Adrenal gland (tissue), 12 donors: ENCODE data around the gene PRSS56. TPM values are rescaled to one million over a fixed set of nuclear protein-coding genes. Genes with fewer than 3 reads are reported as not detected.

ENCODE experiments used
- DNase-seq, 7 donors: peaks; one replicate each; pipeline ENCODE4 v3.0.0-alpha.2; 2019 to 2020
- H3K27ac ChIP-seq, 5 donors: fragments of 200-600 bp; sonication (generic) in 4 of 5; 1 replicate in 3 of 5; 2 replicates in 2 of 5; pipeline versions ENCODE4 v1.5.1 to v1.8.0; 2016 to 2020; ENCODE audit warnings: mild to moderate bottlenecking in 1 of 5
- H3K27me3 ChIP-seq: fragments of 200-600 bp; 2 replicates; pipeline ENCODE4 v1.8.0; 2021
- H3K36me3 ChIP-seq, 2 donors: fragments of 200-600 bp; replicated peaks in 1 of 2; 1 replicate in 1 of 2; 2 replicates in 1 of 2; pipeline versions ENCODE4 v1.5.1 to v1.8.0; 2018 to 2022
- H3K4me1 ChIP-seq, 2 donors: fragments of 200-600 bp; replicated peaks in 1 of 2; 1 replicate in 1 of 2; 2 replicates in 1 of 2; pipeline versions ENCODE4 v1.5.1 to v1.8.0; 2018 to 2021
- H3K4me3 ChIP-seq, 4 donors: fragments of 200-600 bp; sonication (generic) in 3 of 4; one replicate each; pipeline ENCODE4 v1.5.1; 2016 to 2018
- H3K9me3 ChIP-seq, 3 donors: fragments of 200-600 bp; sonication (generic) in 1 of 3; replicated peaks in 1 of 3; 1 replicate in 2 of 3; 2 replicates in 1 of 3; pipeline versions ENCODE4 v1.5.1 to v1.8.0; 2016 to 2021
- POLR2A ChIP-seq, 2 donors: fragments of 450-650 bp; IDR thresholded peaks; one replicate each; pipeline ENCODE4 v1.6.1; 2017; ENCODE audit warnings: antibody characterized with exemption in 2 of 2, mild to moderate bottlenecking in 2 of 2, moderate library complexity in 1 of 2
- WGBS, 4 donors: extraction: QIAGEN DNeasy Blood & Tissue Kit in 2 of 4; methylation state at CpG; one replicate each; pipeline versions ENCODE4 v1.1.5 to v1.1.7; 2013 to 2017; 5-methylcytosine and 5-hydroxymethylcytosine counted together
- intact Hi-C, 2 donors: fragments of 100-400 bp; cut with DNase I; formaldehyde crosslinking; loops; one replicate each; pipeline versions ENCODE4 v1.14.1 to v1.15.0; 2022 to 2023
- polyA plus RNA-seq, 3 donors: library from polyadenylated mRNA; stranded (reverse); fragments of 200-250 nt in 2 of 3; fragments of 350-450 nt in 1 of 3; fragmentation: Illumina TruSeq in 1 of 3; extraction: RNeasy Lipid Tissue Mini Kit (QIAGEN cat#74804) in 1 of 3; gene quantifications; one replicate each; pipeline ENCODE4 v1.2.3, GENCODE V29; 2013 to 2014
- total RNA-seq, 9 donors: library from RNA; depleted of rRNA in 4 of 9; stranded (reverse); fragments of >200 nt in 4 of 9; fragments of 120-200 nt in 1 of 9; fragmentation: NEBNext Ultra II Directional in 1 of 9; extraction: Animal tissue kit (Norgen Biotek cat#: 25700) in 1 of 9; gene quantifications; one replicate each; pipeline versions ENCODE4 v1.1.0 to v1.2.4, GENCODE V29; 2013 to 2023
- TF ChIP-seq, protein P1 (sequence below), 6 experiments: fragments of 450-650 bp in 4 of 6; fragments of 200-600 bp in 2 of 6; sonication (generic) in 1 of 6; IDR thresholded peaks; 1 replicate in 5 of 6; 2 replicates in 1 of 6; pipeline versions ENCODE4 v1.5.1 to v1.8.0; 2016 to 2021; ENCODE audit warnings: antibody characterized with exemption in 6 of 6, mild to moderate bottlenecking in 2 of 6, moderate library complexity in 1 of 6
- donor health status: healthy with polysubstance abuse.
- donor health status: Bipolar disorder and iron deficiency.
- donor health status: DM: yes; HTN: yes; CAD: no.
- donor health status: DM: no; HTN: no; CAD: no.
- donor health status: DM: no; HTN: no; CAD: no.
- donor health status: DM: yes; HTN: yes; CAD: no.

Gene PRSS56
- total and polyA plus RNA-seq, 12 donors, result 0.06 to 0.28 (median 0.07) TPM; not detected in 9

DNA sequence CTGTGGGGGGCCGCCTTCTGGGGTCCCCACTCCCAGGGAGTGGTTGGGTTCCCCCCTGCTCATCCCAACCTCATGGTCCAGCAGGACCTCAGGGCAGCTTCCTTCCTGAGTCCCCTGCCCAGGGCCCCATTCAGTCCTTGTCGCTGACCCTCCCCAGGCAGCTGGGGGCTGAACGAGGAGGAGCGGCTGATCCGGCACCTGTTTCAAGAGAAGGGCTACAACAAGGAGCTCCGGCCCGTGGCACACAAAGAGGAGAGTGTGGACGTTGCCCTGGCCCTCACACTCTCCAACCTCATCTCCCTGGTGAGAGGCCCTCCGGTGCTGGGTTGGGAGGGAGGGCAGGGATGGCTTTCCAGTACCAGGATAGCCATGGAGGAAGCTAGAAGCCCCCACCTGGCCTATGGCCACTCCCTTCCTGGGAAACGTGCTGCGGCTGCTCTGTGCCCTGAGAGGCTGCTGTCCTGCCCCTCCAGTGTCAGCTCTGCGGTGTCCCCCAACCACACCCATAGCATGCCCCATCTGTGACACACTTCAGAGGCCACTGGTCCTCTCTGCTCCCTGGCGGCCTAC is 6.3 kb downstream of the PRSS56 start:
- H3K36me3 ChIP-seq, result no peaks in the 10 kb centered on the region
- peaks cover 7 to 23% of the 10 kb centered on the region in 2 donors for H3K4me1 ChIP-seq
- TF ChIP-seq, protein P1, sequence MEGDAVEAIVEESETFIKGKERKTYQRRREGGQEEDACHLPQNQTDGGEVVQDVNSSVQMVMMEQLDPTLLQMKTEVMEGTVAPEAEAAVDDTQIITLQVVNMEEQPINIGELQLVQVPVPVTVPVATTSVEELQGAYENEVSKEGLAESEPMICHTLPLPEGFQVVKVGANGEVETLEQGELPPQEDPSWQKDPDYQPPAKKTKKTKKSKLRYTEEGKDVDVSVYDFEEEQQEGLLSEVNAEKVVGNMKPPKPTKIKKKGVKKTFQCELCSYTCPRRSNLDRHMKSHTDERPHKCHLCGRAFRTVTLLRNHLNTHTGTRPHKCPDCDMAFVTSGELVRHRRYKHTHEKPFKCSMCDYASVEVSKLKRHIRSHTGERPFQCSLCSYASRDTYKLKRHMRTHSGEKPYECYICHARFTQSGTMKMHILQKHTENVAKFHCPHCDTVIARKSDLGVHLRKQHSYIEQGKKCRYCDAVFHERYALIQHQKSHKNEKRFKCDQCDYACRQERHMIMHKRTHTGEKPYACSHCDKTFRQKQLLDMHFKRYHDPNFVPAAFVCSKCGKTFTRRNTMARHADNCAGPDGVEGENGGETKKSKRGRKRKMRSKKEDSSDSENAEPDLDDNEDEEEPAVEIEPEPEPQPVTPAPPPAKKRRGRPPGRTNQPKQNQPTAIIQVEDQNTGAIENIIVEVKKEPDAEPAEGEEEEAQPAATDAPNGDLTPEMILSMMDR (IDR thresholded peaks at IDR 0.05), result no peak
- TF ChIP-seq POLR2A (IDR thresholded peaks at IDR 0.05), result no peak
- no peak for DNase-seq
- no peaks in the 10 kb centered on the region for H3K9me3 ChIP-seq
- H3K4me3 ChIP-seq, result no peak overlapping the region
- H3K27me3 ChIP-seq, result peaks cover 34% of the 10 kb centered on the region
- no peak overlapping the region for H3K27ac ChIP-seq
- 75 to 83% (median 81%) methylated on average over 8 to 13 of the region's 13 CpGs; no CpG with 5 or more reads in 1 of the 4 donors for WGBS, 4 donors
- intact Hi-C loops, result loop anchor here in 1 of 2 donors (10.0 kb wide), 1 partner anchor 622 kb away; no protein-coding TSS in a partner anchor

DNA sequence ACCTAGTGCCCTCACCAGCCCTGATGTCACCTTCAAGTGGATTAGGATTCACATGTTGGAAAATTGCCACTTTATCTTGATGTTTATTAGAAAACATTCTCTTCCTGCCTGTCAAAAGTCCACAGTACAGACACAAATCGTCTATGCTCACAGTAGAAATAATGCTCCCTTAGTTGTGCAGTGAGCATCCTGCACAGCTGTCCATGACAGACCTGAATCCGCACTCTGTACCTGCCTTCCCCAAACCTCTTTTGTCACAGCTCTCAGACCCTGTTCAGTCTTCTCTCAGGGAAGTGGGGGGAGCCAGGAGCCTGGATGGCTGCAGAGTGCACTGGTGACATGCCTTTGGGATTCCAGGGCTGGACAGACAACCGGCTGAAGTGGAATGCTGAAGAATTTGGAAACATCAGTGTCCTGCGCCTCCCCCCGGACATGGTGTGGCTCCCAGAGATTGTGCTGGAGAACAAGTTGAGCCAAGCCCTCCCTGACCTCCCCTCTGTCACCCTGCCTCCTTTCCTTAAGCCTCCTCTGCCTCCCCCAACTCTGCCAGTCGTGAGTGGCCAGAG is 7.8 kb downstream of the PRSS56 start:
- TF ChIP-seq, protein P1 (IDR thresholded peaks at IDR 0.05), result no peak
- no peak for TF ChIP-seq POLR2A (IDR thresholded peaks at IDR 0.05)
- no peaks in the 10 kb centered on the region for H3K36me3 ChIP-seq
- no peak overlapping the region for H3K4me3 ChIP-seq
- H3K27me3 ChIP-seq, result peaks cover 18% of the 10 kb centered on the region
- DNase-seq, result no peak
- H3K9me3 ChIP-seq, result no peaks in the 10 kb centered on the region
- intact Hi-C loops, result loop anchor here in 1 of 2 donors (10.0 kb wide), 1 partner anchor 623 kb away; no protein-coding TSS in a partner anchor
- 69 to 84% (median 79%) methylated on average over 6 of the region's 6 CpGs for WGBS, 4 donors
- no peak overlapping the region for H3K27ac ChIP-seq
- H3K4me1 ChIP-seq, result peaks cover 7 to 16% of the 10 kb centered on the region in 2 donors

DNA sequence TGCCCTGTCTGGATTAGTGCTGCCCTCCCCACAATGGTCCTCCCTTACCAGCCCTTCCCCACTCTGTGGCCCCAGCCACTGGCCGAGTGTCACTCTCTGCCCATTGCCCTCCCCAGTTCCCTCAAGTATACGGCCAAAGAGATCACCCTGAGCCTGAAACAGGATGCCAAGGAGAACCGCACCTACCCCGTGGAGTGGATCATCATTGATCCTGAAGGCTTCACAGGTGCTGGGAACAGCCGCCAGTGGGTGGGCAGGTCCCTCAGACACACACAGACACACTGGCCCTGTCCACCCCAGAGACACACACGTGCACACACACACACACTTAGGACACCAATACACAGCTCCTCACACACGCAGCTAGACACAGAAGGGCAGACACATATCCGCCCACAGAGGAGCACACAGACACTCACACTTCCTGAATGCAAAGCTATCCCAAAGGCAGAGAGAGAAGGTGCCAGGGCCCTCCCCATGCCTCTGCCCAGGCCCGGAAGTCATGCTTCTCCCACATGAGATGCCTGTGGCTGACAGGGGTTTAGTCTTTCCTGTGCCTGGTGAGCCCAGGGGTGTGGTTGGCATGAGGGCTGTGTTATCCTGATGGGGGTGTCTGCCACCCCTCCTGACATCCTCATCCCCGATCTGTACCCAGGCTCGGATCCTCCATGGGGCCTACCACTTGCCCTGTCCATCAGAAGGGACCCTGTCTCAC is 8.7 kb downstream of the PRSS56 start:
- WGBS, 4 donors, result 75 to 94% (median 80%) methylated on average over 3 to 11 of the region's 11 CpGs
- peaks cover 7 to 10% of the 10 kb centered on the region in 2 donors for H3K4me1 ChIP-seq
- no peaks in the 10 kb centered on the region for H3K9me3 ChIP-seq
- no peak for DNase-seq
- peaks cover 9% of the 10 kb centered on the region for H3K27me3 ChIP-seq
- no peak overlapping the region for H3K27ac ChIP-seq
- intact Hi-C loops, result loop anchor here in 1 of 2 donors (10.0 kb wide), 1 partner anchor 624 kb away; no protein-coding TSS in a partner anchor
- no peaks in the 10 kb centered on the region for H3K36me3 ChIP-seq
- no peak overlapping the region for H3K4me3 ChIP-seq
- TF ChIP-seq POLR2A (IDR thresholded peaks at IDR 0.05), result no peak
- TF ChIP-seq, protein P1 (IDR thresholded peaks at IDR 0.05), result no peak

DNA sequence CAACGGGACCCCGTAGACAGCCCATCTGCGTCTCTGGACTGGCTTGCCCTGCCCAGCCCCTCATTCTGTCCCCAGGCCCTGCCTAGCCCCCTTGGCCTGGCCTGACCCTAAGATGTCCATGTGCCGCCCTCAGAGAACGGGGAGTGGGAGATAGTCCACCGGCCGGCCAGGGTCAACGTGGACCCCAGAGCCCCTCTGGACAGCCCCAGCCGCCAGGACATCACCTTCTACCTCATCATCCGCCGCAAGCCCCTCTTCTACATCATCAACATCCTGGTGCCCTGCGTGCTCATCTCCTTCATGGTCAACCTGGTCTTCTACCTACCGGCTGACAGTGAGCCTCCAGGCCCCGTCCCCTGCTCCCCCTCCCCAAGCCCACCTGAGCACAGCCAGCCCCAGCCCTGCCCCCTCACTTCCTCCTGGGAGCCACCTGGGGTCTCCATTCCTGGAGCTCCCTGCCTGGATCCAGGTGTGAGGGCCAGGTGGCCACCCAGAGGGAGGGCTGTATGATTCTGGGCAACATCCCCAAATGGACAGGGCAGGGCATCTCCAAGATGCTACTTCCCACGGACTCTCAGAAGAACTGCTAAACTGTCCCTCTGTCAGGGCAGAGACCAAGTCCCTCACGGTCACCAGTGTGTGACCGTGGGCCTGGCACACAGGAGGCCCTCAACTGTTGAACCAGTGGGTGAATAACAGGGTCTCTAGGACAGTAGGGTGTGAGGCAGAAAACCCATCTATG is 9.8 kb downstream of the PRSS56 start:
- no peak overlapping the region for H3K27ac ChIP-seq
- TF ChIP-seq, protein P1 (IDR thresholded peaks at IDR 0.05), result no peak
- TF ChIP-seq POLR2A (IDR thresholded peaks at IDR 0.05), result no peak
- H3K36me3 ChIP-seq, result no peaks in the 10 kb centered on the region
- intact Hi-C loops, result loop anchor here in 1 of 2 donors (10.0 kb wide), 1 partner anchor 625 kb away; no protein-coding TSS in a partner anchor
- no peaks in the 10 kb centered on the region for H3K9me3 ChIP-seq
- 85 to 95% (median 89%) methylated on average over 12 to 17 of the region's 17 CpGs for WGBS, 4 donors
- H3K4me1 ChIP-seq, result peaks cover 6 to 7% of the 10 kb centered on the region in 2 donors
- no peak overlapping the region for H3K4me3 ChIP-seq
- H3K27me3 ChIP-seq, result no peaks in the 10 kb centered on the region
- DNase-seq, result no peak
